K562 (cell line): ENCODE measurements around the gene TBL2. TPM values are rescaled to one million over a fixed set of nuclear protein-coding genes. Genes with fewer than 3 reads are reported as not detected.
A peak's percentile ranks its signal among the peaks of the same experiment; 100 is the strongest.

Source experiments
- BRD9 ChIP-seq: fragments of 450-650 bp; IDR thresholded peaks from 2 replicates; pipeline ENCODE4 v1.6.1; 2018; ENCODE audit warnings: low read depth; ENCODE audit not compliant: partially characterized antibody
- E2F3 ChIP-seq: fragments of 250-450 bp; sonication (Bioruptor Pico); IDR thresholded peaks from 2 replicates; pipeline ENCODE4 v1.4.0; 2020; ENCODE audit warnings: mild to moderate bottlenecking
- E4F1 ChIP-seq: fragments of 250-450 bp; sonication (Bioruptor Pico); IDR thresholded peaks from 2 replicates; pipeline ENCODE4 v1.5.0; 2021; ENCODE audit warnings: mild to moderate bottlenecking, borderline replicate concordance
- MIER1 ChIP-seq: fragments of 450-650 bp; IDR thresholded peaks from 2 replicates; pipeline ENCODE4 v1.6.1; 2016; ENCODE audit warnings: antibody characterized with exemption, mild to moderate bottlenecking, low read depth
- POLR2AphosphoS5 ChIP-seq: IDR thresholded peaks from 2 replicates; pipeline ENCODE4 v1.6.1; 2011; ENCODE audit warnings: mild to moderate bottlenecking, low read depth, low read length, moderate library complexity; ENCODE audit not compliant: control insufficient read depth, insufficient read depth
- SMC3 ChIP-seq: conservative IDR thresholded peaks from 2 replicates; pipeline ENCODE4 v1.6.1; 2011; ENCODE audit warnings: low read depth, low read length, improper control_type of control experiment; ENCODE audit not compliant: insufficient read depth
- SNIP1 ChIP-seq: fragments of 450-650 bp; IDR thresholded peaks from 2 replicates; pipeline ENCODE4 v1.7.1; 2017; ENCODE audit warnings: low read depth, mild to moderate bottlenecking
- ZBTB40 ChIP-seq, 2 experiments: fragments of 450-650 bp in 1 of 2; sonication (generic) in 1 of 2; formaldehyde crosslinking in 1 of 2; IDR thresholded peaks; 2 replicates each; pipeline versions ENCODE4 v1.7.1 to v1.9.0; 2016 to 2022; ENCODE audit warnings: inconsistent platforms in 1 of 2, mild to moderate bottlenecking in 1 of 2, missing genetic modification reagents in 1 of 2
- ZNF253 ChIP-seq: fragments of 250-450 bp; sonication (Bioruptor Pico); conservative IDR thresholded peaks from 2 replicates; pipeline ENCODE4 v1.6.1; 2021; ENCODE audit warnings: mild to moderate bottlenecking
- ZNF584 ChIP-seq: fragments of 200-800 bp; sonication (Bioruptor generic); IDR thresholded peaks from 2 replicates; pipeline ENCODE4 v1.6.1; 2016; ENCODE audit warnings: low read depth, mild to moderate bottlenecking, missing genetic modification characterization, missing compliant biosample characterization
- polyA plus RNA-seq, 8 experiments: library from polyadenylated mRNA; depleted of rRNA in 4 of 8; stranded (reverse) in 5 of 8; unstranded in 3 of 8; fragments of >200 nt; fragmentation: Nextera tagmentation in 2 of 8; fragmentation: Illumina TruSeq in 1 of 8; extraction: Ambion mirVana in 2 of 8; extraction: Trizol in 1 of 8; gene quantifications; 2 replicates each; pipeline versions ENCODE4 v1.2.1 to v1.2.3, GENCODE V29; 2011 to 2014; ENCODE audit warnings: inconsistent platforms in 1 of 8, missing spikeins in 1 of 8
- total RNA-seq, 7 experiments: library from RNA; depleted of rRNA in 6 of 7; stranded (reverse); fragments of >200 nt in 6 of 7; fragmentation: Illumina TruSeq in 2 of 7; extraction: Trizol in 2 of 7; gene quantifications; 2 replicates each; pipeline versions ENCODE4 v1.2.1 to v1.2.3, GENCODE V29; 2011 to 2021; ENCODE audit warnings: low replicate concordance in 1 of 7

Gene TBL2
- total and polyA plus RNA-seq, 9 of the 15 experiments (the other 6 are each of a cell fraction or from before 2014, with no cell fraction given): 2.5 to 123 (median 49.2) TPM

- TF ChIP-seq ZNF584: no peak
- TF ChIP-seq ZNF253: no peak
- no peak for TF ChIP-seq E2F3 (CRISPR knock-in tag)
- TF ChIP-seq SNIP1: no peak
- no peak for TF ChIP-seq E4F1 (CRISPR knock-in tag)
- no peak for TF ChIP-seq POLR2AphosphoS5
- no peak for TF ChIP-seq MIER1
- peak; percentile 98 for TF ChIP-seq SMC3
- TF ChIP-seq ZBTB40 (IDR thresholded peaks at IDR 0.05): no peak
- no peak for TF ChIP-seq ZBTB40 (CRISPR knock-in tag; IDR thresholded peaks at IDR 0.05)
- TF ChIP-seq BRD9: no peak
Measured at GRCh38 chr7:73606801-73607691, 28.7 kb upstream of the TBL2 start (continued).
